ENCODE results near the gene FHIT.

DNA sequence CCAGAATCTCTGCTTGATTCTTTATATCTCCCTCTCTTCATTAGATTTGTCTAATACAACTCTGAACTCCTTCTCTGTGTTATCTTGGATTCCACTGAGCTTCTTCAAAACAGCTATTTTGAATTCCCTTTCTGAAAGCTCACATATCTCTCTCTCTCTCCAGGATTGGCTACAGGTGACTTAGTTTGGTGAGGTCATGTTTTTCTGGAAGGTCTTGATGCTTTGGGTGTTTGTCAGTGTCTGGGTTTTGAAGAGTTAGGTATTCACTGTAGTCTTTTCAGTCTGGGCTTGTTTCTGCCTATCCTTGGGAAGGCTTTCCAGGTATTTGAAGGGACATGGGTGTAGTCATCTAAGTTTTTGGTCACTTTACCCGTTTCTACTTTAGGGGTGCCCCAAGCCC, 781.8 kb downstream of the FHIT start:
- TF ChIP-seq POLR2A (IDR thresholded peaks at IDR 0.05; ENCODE audit: low read length) (no peak), GATA1 (IDR thresholded peaks at IDR 0.05; ENCODE audit: low read depth, low read length) (no peak)

Measured in erythroblast (primary cell).